ENCODE data around the gene CDH23.

- TF ChIP-seq CTCF (conservative IDR thresholded peaks at IDR 0.05 in 1 of 2, IDR thresholded peaks at IDR 0.05 in 1 of 2; ENCODE audit: low read depth in 1 of 2, low read length in 2 of 2), result no peak
- TF ChIP-seq EZH2 (IDR thresholded peaks at IDR 0.05; ENCODE audit: low read length, missing control alignments), result no peak
Measured at GRCh38 chr10:71598621-71599055, 201.9 kb downstream of the CDH23 start.

Data from fibroblast of lung (primary cell).